ENCODE results near the gene CD69.
"Not testable (repeated sequence)": the region's sequence is repeated elsewhere in the genome, so short reads cannot be mapped to it uniquely, and the experiment has no call there.

Gene CD69

DNA sequence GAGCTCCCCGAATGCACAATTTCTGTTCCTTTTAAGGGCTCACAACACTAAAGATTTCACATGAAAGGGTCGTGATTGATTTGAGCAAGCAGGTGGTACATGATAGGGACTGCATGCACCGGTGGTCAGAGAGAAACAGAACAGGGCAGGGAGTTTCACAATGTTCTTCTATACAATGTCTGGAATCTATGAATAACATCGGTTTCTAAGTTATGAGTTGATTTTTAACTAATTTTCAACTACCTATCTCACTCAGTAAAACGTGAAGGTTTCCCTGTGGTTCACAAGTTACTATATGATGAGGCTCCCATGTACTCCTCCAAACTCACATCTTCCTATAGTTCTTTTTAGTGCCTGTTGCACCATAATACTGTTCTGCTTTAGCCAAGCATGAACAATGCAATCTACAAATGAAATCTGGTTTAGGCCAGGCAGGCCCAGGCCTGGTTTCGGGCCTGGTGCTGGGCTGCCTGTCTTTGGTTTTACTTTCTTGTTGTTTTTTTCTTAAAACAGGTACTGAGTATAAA, 47.6 kb downstream of the CD69 start:
- FAIRE-seq, result not testable (repeated sequence)

GRCh38 chr12:9711664-9712063, 49.0 kb downstream of the CD69 start:
- FAIRE-seq, result no peak

GRCh38 chr12:9710584-9711375, 49.9 kb downstream of the CD69 start:
- no peak for FAIRE-seq

DNA sequence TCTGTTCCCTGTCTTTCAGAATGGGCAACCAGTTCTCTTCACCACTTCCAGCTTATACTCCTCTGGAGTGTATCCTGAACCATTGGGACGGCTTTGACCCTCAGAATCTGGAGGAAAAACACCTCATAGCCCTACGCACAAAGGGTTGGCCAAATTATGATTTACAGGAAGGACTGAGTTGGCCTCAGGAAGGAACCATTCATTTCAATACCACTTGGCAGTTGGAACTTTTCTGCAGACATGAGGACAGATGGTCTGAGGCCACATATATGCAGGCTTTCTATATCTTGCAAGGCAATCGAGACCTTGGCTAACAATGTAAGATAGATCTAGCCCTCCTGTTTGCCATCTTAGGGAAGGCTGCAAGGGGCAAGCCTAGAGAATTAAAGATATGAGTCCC, 51.8 kb downstream of the CD69 start:
- FAIRE-seq, result no peak

GRCh38 chr12:9707864-9708808, 52.6 kb downstream of the CD69 start:
- FAIRE-seq, result no peak

DNA sequence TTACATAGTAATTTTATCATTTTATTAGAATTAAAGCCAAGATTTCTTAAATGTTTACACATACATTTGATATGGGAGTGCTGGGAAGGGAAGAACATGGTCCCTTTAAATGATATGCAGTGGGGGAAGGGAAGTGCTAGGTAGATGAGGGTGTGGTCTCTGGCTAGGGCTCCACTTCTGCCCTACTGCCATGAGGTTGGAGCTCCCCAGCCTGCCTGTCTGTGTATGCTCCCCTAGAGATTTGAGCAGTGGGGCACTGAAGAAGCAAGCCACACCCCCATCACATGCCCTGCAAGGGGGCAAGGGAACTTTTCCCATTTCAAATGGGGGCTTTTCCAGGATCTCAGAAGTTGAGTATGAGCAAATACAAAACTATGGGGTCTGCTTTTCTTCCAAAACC, 53.3 kb downstream of the CD69 start:
- FAIRE-seq, result no peak

DNA sequence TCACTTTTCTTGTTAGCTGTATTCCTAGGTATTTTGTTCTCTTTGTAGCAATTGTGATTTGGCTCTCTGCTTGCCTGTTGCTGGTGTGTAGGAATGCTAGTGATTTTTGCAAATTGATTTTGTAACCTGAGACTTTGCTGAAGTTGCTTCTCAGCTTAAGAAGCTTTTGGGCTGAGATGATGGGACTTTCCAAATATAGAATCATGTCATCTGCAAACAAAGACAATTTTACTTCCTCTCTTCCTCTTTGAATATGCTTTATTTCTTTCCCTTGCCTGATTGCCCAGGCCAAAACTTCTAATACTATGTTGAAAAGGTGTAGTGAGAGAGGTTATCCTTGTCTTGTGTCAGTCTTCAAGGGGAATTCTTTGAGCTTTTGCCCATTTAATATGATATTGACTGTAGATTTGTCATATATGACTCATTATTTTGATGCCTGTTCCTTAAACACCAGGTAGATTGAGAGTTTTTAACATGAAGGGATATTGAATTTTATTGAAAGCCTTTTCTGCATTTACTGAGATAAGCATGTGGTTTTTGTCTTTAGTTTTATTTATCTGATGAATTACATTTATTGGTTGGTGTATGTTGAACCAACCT, 54.5 kb downstream of the CD69 start:
- FAIRE-seq, result no peak

- not testable (repeated sequence) for FAIRE-seq
These were observed 56.1 kb downstream of the CD69 start for GRCh38 chr12:9704561-9704960.
